GM23248 (cell line): ENCODE results near the gene NAGPA.

Source experiments
- EZH2 ChIP-seq: fragments of 200-600 bp; sonication (generic); IDR thresholded peaks from 2 replicates; pipeline ENCODE4 v1.6.1; 2018; ENCODE audit warnings: antibody characterized with exemption, mild to moderate bottlenecking; ENCODE audit not compliant: insufficient read depth, poor library complexity, severe bottlenecking
- EZH2phosphoT487 ChIP-seq: fragments of 200-600 bp; sonication (generic); IDR thresholded peaks from 2 replicates; pipeline ENCODE4 v1.6.1; 2018; ENCODE audit warnings: antibody characterized with exemption, moderate library complexity, mild to moderate bottlenecking, low read depth; ENCODE audit not compliant: insufficient read depth

GRCh38 chr16:5070431-5071186, 36.9 kb upstream of the NAGPA start:
- no peak for TF ChIP-seq EZH2
- TF ChIP-seq EZH2phosphoT487: no peak
